Adrenal gland (tissue), 12 donors: ENCODE results near the gene URI1. TPM values are rescaled to one million over a fixed set of nuclear protein-coding genes. Genes with fewer than 3 reads are reported as not detected.

Source experiments
- DNase-seq, 7 donors: peaks; one replicate each; pipeline ENCODE4 v3.0.0-alpha.2; 2019 to 2020
- H3K27ac ChIP-seq, 5 donors: fragments of 200-600 bp; sonication (generic) in 4 of 5; 1 replicate in 3 of 5; 2 replicates in 2 of 5; pipeline versions ENCODE4 v1.5.1 to v1.8.0; 2016 to 2020; ENCODE audit warnings: mild to moderate bottlenecking in 1 of 5
- H3K27me3 ChIP-seq: fragments of 200-600 bp; 2 replicates; pipeline ENCODE4 v1.8.0; 2021
- H3K36me3 ChIP-seq, 2 donors: fragments of 200-600 bp; replicated peaks in 1 of 2; 1 replicate in 1 of 2; 2 replicates in 1 of 2; pipeline versions ENCODE4 v1.5.1 to v1.8.0; 2018 to 2022
- H3K4me1 ChIP-seq, 2 donors: fragments of 200-600 bp; replicated peaks in 1 of 2; 1 replicate in 1 of 2; 2 replicates in 1 of 2; pipeline versions ENCODE4 v1.5.1 to v1.8.0; 2018 to 2021
- H3K4me3 ChIP-seq, 4 donors: fragments of 200-600 bp; sonication (generic) in 3 of 4; one replicate each; pipeline ENCODE4 v1.5.1; 2016 to 2018
- H3K9me3 ChIP-seq, 3 donors: fragments of 200-600 bp; sonication (generic) in 1 of 3; replicated peaks in 1 of 3; 1 replicate in 2 of 3; 2 replicates in 1 of 3; pipeline versions ENCODE4 v1.5.1 to v1.8.0; 2016 to 2021
- CTCF ChIP-seq, 6 experiments: fragments of 450-650 bp in 4 of 6; fragments of 200-600 bp in 2 of 6; sonication (generic) in 1 of 6; IDR thresholded peaks; 1 replicate in 5 of 6; 2 replicates in 1 of 6; pipeline versions ENCODE4 v1.5.1 to v1.8.0; 2016 to 2021; ENCODE audit warnings: antibody characterized with exemption in 6 of 6, mild to moderate bottlenecking in 2 of 6, moderate library complexity in 1 of 6
- POLR2A ChIP-seq, 2 donors: fragments of 450-650 bp; IDR thresholded peaks; one replicate each; pipeline ENCODE4 v1.6.1; 2017; ENCODE audit warnings: antibody characterized with exemption in 2 of 2, mild to moderate bottlenecking in 2 of 2, moderate library complexity in 1 of 2
- WGBS, 4 donors: extraction: QIAGEN DNeasy Blood & Tissue Kit in 2 of 4; methylation state at CpG; one replicate each; pipeline versions ENCODE4 v1.1.5 to v1.1.7; 2013 to 2017; 5-methylcytosine and 5-hydroxymethylcytosine counted together
- intact Hi-C, 2 donors: fragments of 100-400 bp; cut with DNase I; formaldehyde crosslinking; loops; one replicate each; pipeline versions ENCODE4 v1.14.1 to v1.15.0; 2022 to 2023
- polyA plus RNA-seq, 3 donors: library from polyadenylated mRNA; stranded (reverse); fragments of 200-250 nt in 2 of 3; fragments of 350-450 nt in 1 of 3; fragmentation: Illumina TruSeq in 1 of 3; extraction: RNeasy Lipid Tissue Mini Kit (QIAGEN cat#74804) in 1 of 3; gene quantifications; one replicate each; pipeline ENCODE4 v1.2.3, GENCODE V29; 2013 to 2014
- total RNA-seq, 9 donors: library from RNA; depleted of rRNA in 4 of 9; stranded (reverse); fragments of >200 nt in 4 of 9; fragments of 120-200 nt in 1 of 9; fragmentation: NEBNext Ultra II Directional in 1 of 9; extraction: Animal tissue kit (Norgen Biotek cat#: 25700) in 1 of 9; gene quantifications; one replicate each; pipeline versions ENCODE4 v1.1.0 to v1.2.4, GENCODE V29; 2013 to 2023
- donor health status: healthy with polysubstance abuse.
- donor health status: Bipolar disorder and iron deficiency.
- donor health status: DM: yes; HTN: yes; CAD: no.
- donor health status: DM: no; HTN: no; CAD: no.
- donor health status: DM: no; HTN: no; CAD: no.
- donor health status: DM: yes; HTN: yes; CAD: no.

Gene URI1
- total and polyA plus RNA-seq, 12 donors = 21.6 to 115 (median 71.1) TPM

GRCh38 chr19:30062065-30062906 lies 120.2 kb downstream of the URI1 start:
- DNase-seq = peak in 2 of 7 donors; percentile 11 to 16
- no peaks in the 10 kb centered on the region for H3K4me1 ChIP-seq
- TF ChIP-seq CTCF (IDR thresholded peaks at IDR 0.05) (no peak), POLR2A (IDR thresholded peaks at IDR 0.05) (no peak)
- intact Hi-C loops = no loop called here
- no peaks in the 10 kb centered on the region for H3K27me3 ChIP-seq
- 79 to 86% (median 83%) methylated on average over 11 to 16 of the region's 16 CpGs for WGBS, 4 donors
- no peaks in the 10 kb centered on the region for H3K9me3 ChIP-seq
- no peak overlapping the region for H3K27ac ChIP-seq
- no peaks in the 10 kb centered on the region for H3K36me3 ChIP-seq
- H3K4me3 ChIP-seq = no peak overlapping the region

GRCh38 chr19:30062907-30063649 lies 121.0 kb downstream of the URI1 start:
- Histone ChIP-seq H3K27me3 (no peaks in the 10 kb centered on the region), H3K4me3 (no peak overlapping the region), H3K27ac (no peak overlapping the region), H3K9me3 (no peaks in the 10 kb centered on the region), H3K36me3 (no peaks in the 10 kb centered on the region), H3K4me1 (no peaks in the 10 kb centered on the region)
- DNase-seq = peak in 2 of 7 donors; percentile 4 to 31
- intact Hi-C loops = no loop called here
- TF ChIP-seq CTCF (IDR thresholded peaks at IDR 0.05) (no peak), POLR2A (IDR thresholded peaks at IDR 0.05) (no peak)
- 76 to 85% (median 78%) methylated on average over 8 to 11 of the region's 11 CpGs for WGBS, 4 donors

GRCh38 chr19:30063650-30064347 lies 121.8 kb downstream of the URI1 start:
- Histone ChIP-seq H3K4me1 (no peaks in the 10 kb centered on the region), H3K36me3 (no peaks in the 10 kb centered on the region), H3K9me3 (no peaks in the 10 kb centered on the region), H3K27ac (no peak overlapping the region), H3K4me3 (no peak overlapping the region), H3K27me3 (no peaks in the 10 kb centered on the region)
- 72 to 90% (median 81%) methylated on average over 8 to 13 of the region's 13 CpGs; no CpG with 5 or more reads in 1 of the 4 donors for WGBS, 4 donors
- no peak for TF ChIP-seq CTCF (IDR thresholded peaks at IDR 0.05)
- no peak for TF ChIP-seq POLR2A (IDR thresholded peaks at IDR 0.05)
- DNase-seq = no peak
- intact Hi-C loops = no loop called here

- H3K4me3 ChIP-seq = no peak overlapping the region
- intact Hi-C loops = no loop called here
- DNase-seq = peak in 1 of 7 donors; percentile 44
- WGBS, 4 donors = 49 to 74% (median 71%) methylated on average over 5 to 19 of the region's 19 CpGs
- H3K4me1 ChIP-seq = no peaks in the 10 kb centered on the region
- no peak for TF ChIP-seq POLR2A (IDR thresholded peaks at IDR 0.05)
- no peak for TF ChIP-seq CTCF (IDR thresholded peaks at IDR 0.05)
- H3K36me3 ChIP-seq = no peaks in the 10 kb centered on the region
- no peak overlapping the region for H3K27ac ChIP-seq
- no peaks in the 10 kb centered on the region for H3K9me3 ChIP-seq
- H3K27me3 ChIP-seq = no peaks in the 10 kb centered on the region
These were observed 122.3 kb downstream of the URI1 start for GRCh38 chr19:30064348-30064699.
